ENCODE results near the gene WLS.

Gene WLS

DNA sequence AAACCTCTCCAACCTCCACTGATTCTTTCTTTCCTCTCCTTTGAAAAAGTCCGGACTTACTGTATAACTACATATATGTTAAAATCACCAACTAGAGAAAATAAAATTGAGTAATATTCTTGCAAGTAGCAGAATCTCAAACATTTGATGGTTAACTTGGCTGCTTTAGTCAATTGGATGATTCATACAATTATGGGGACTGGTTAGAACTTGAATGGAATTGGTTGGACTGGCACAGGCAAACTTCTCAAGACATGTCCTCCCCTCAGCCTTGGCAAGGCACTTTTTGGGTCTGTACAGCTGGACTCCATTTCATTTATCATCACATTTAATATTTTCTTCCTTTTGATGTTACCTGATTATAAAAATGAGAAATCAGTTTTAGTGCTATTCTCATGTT, 6.5 kb downstream of the WLS start:
- no peak for DNase-seq

DNA sequence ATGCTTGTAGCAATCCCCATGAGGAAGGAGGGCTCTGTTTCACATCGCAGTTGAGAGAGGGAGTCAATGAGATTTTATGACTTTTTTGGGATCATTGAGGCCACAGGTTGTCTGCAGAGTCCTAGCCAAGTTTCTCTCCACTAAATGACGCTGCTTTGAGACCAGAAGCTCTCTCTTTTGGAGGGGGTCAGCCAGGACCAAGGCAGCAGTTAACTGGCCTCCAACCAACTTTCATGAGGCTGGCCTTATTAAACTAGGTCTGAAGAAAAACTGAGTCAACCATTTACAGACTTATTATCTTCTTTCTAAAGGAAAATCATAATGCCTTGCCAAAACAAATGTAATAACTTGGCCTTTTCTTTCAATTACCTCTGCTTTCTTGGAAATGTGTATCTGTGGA, 8.6 kb downstream of the WLS start:
- DNase-seq = no peak

DNA sequence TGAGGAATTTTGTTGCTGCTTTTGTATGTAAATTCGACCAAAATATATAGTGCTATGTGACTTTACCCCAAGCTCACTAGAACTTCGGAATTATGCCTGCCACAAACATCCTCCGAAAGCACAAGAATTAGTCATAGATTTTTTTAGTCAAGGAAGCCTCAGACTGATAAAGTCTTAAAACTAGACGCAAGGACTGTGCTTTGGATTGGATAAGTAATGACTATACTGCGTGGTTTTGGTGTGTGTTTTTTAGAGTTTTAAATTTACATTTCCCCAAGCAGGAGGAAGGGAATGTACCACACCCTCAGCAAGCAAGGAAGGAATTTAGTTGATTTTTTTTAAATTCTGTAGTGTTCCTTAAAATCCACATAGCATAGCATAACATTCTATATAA, 10.3 kb downstream of the WLS start:
- no peak for DNase-seq

DNA sequence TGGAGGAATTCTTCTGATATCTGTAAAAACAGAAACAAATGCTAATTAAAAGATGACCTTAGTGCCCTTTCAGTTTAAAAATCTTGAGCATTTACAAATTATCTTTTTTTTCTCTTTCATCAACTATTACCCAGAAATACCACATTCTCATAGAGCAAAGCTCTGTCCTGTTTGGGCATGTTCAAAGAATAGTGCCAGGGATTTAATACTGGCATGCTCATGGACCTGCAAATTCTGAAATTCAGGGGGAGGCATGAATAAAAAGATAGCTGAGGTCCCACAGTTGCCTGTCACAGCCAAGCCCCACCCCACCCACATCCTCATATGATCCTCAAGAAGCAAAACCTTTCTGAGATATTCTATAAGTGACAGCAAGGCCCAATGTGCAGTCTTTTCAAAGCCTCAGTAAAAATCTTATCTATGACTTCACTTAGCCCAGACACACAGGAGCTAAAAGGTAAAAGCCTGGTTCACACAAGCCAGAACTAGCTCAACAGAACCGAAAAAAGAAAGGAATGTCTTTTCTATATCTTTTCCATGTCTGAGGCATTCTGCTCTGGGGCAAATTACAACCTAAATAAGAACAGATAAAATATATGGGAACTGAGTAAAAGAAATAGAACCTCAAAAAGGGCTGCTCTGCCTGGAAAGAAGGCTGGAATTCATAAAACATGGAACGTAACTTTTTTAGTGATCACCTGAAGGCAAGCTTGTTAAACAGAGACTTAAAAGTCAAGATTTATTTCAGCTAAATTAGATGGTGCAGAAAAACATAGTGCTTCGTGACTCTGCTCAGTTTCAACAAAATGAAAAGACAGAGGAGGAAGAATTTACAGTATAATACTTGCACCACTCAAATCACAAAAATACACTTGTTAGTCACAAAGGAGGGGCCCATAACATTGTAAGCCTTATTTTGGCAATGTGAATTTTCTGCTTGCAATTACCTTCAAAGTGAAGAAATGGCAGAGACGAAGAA, 11.0 kb downstream of the WLS start:
- DNase-seq = no peak

DNA sequence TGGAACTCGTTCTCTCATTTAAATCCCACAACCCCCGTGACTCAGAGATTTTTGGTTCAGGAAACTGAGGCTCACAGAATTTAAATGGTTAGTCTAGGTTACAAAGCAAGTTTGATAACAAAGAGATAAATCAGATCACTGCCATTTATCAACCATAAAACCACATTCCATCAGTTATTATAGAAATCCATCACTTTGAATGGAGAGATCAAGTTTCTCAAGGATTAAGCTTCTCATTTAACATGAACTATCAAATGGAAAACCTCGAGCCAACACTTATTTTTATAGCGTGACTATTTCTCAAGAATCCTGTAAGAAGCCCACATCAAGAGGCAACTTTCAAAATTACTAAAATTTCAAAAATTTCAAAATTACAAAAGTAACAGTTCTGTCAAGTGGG, 11.9 kb downstream of the WLS start:
- no peak for DNase-seq

DNA sequence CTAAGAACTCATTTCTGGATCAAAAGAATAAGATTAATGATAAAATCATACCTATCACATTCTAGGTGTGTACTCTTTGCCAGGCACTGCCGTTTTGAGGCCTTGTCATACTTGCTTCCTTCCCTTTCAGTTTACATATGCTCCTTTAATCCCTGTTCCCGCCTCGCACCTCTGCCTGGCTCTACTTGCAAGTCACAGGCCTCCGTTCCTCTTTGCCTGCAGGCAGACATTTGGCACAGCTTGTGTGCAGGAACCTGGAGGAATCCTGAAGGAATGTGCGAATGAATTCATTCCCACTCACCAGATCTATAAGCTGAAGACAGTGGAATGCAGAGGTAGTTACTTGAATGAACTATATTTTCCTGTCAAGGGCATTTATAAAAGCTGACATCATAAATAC, 13.8 kb downstream of the WLS start:
- no peak for DNase-seq

DNA sequence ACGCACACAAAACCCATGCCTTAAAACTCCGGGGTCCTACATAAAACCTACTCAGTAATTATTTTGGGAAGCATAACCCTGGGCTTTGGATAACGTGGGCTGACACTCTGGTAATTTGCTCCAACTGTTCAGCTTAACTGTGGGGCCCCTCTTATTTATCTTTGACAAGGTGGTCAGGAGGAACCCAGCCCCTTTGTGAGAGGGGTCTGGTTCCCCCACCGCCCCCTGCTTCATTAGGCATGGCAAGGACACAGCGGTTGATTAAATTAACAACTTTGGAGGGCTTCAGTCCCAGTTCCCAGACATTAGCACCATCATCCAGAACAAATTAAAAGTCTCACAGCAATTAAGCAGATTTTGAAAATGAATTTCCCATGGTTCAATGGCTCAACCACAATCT, 14.7 kb downstream of the WLS start:
- no peak for DNase-seq

DNA sequence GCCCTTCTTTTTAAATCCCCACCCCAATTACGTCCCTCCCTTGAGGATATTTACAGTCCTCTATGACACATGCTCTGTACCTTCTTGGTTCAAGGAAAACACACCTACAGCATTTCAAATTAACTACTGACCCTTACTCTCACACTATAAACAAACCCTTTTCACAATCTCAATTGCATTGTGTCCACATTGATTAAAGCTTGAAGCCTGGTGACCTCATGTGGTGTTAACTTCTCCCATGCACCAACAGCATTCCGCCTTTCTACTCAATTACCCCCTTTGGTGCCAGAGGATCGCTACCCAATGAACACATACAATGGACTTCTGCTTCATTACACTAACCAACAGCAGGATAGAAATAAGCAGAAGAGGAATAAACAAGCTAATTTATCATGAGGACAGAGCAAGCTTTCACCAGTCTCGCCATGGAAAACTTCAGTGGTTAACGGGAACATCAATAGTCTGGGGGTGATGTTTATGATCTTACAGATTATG, 15.2 kb downstream of the WLS start:
- no peak for DNase-seq

DNA sequence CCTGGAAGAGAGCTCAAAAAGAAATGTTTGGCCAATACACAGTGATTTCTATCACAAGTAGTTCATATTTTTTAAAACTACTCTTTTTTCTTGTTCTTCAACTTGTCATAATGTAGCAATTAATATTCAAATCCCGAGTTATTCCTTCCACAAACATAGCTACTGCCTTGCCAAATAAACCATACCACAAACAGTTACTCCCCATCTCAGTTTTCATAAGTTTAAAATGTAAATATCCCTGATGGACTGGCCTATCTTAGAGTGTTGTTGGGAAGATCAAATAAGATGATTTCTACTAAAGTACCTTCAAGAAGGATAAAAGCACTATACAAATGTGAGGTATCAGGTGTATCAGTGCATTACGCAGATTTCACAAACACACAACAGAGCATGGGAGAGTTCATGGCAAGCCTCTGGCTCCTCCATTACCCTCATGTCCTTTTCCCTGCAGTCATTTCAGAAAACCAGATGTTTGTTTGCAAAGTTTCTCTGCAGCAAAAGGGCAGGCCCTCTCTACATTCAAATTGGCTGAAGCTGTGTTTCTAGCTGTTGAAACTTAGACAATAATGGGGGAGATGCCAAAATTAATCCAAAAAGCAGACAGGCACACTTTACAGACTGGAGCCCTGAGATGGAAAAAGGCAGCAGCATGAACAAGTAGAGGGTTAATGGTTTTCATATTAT, 16.1 kb downstream of the WLS start:
- DNase-seq = no peak

DNA sequence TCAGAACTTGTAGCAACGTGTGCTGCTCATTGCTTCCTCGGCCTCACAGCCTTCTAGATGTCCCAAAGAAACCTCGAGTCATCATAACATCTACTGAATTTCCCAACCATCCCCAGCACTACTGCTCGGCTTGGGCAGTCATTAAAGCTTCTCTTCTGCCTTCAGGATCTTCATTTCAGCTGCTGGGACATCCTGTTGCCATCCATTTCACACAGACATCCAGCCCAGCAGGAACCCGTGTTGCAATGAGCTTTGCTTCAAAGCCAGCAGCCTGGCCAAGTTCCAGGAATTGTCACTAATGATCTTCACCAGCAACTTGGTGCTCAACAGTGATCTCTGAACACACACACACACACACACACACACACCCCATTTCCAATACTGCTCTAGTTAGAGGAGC, 18.5 kb downstream of the WLS start:
- no peak for DNase-seq

DNA sequence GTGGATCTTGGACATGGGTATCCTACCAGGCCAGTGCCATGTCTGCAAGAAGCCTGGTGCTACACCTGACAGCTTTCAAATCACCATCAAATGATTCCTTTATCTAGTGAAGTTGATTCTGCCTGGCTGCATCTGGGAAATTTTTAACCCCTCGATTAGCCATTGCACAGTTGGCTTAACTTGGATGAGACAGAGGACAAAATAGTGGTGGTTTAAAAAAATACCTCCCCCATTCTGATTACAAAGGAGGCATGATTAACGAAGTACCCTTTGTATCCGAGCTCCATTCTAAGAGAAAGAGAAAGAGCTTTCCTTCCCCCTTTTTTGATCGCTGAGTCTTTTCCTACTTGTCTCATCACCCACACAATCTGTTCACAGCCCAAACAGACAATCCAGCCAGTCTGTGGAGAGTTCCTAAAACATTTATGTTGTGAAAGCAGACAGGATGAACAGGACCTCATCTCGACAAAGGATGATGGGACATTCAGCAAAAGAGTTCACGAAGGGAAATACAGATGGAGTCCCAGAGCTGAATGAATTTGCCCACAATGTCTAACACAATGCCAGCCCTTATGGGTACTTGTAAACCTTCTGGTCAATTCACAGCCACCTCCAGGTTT, 20.5 kb downstream of the WLS start:
- DNase-seq = no peak

DNA sequence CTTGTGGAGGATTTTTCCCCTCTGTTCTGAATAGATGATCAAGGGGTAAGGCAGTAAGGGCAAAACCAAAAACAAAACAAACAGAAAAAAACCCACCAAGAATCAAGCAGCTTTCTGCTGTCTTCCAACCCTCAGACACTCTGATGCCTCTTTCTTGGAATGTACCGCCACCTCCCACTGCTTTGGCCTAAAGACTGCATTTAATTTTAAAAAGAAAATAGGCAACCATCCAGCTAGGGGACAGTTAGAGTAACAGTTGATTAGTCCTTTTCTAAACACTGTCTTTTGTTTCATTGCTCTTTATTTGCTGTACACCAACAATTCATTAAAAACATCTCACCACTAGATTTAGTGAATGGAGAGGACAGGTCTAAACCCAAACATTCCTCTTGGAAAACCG, 21.5 kb downstream of the WLS start:
- DNase-seq = no peak

DNA sequence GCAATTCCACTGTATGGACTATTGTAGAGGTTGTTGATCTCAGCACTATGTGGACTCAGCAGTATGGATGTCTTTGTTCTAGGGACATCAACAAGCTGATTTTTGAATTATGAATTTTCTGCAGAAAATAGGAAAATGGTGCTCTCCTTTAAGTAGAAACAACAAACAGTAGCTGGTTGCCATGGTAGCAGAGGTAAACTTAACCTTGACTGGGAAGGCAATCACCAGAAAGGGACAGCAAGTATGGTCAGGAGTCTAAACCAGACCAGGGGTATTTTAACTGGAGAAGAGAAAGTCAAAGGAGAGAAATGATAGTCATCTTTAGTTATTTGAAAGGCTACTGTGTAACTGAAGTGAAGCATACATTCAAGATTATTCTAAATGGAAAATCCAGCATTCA, 22.3 kb downstream of the WLS start:
- no peak for DNase-seq

DNA sequence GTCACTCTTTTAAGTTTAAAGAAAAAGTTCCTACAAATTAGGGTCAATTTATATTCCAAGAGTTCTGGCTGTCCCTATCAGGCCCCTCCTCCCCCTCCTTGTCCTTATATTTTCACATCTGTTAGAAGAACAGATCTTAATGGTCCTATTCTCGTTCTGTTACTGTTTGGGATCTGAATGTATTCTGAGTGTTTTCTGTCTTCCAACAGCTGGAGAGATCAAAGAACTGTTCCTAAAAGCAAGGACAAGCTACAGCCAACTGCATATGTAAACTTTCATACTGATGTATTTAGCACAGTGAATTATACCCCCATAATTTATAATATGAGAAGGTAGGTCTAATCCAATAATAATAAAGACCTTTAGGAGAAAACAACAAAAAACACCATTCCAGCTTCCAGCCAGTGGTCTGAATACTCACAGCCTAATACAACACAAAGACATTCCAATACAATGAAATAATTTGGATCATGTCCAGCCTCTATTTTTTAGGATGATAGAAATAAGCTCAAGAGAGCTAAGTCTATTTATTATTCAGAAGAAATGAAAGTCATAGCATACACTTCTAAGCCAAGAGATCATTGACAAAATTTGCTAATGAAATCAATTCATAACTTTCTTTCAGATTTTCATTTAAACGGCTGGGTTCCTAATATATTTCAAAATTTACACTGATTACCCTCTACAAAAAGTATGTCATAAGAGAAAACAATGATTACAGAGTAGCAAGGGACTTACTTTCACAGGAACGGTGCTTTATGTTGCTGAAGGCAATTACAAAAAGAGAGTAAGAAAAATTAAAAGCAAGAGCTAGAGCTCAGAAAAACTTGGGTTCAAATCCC, 25.3 kb downstream of the WLS start:
- no peak for DNase-seq

DNA sequence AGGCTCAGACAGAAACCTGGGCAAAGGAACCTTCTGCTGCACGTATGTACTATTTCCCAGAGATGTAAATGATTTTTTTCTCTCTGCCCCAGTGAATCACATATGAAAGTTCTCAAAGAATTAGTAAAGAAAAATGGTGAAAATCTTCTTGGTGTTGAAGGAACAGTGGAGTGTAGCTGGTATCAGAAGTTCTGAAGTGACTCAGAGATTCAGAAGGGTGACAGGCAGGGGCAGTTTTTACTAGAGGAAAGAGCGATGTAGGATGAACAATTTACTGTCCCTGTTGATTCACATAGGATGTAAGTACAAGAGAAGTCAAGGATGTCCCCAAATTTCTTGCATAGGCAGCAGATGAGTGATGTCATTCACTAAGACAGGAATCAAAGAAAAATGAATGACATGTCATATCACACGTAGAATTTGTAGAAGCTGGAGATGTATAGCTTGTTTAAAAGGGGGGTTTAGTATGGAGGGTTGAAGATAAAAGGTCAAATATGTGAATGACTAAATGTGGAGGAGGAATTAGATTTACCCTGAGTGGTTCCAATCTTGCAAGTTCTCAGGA, 26.4 kb downstream of the WLS start:
- DNase-seq = no peak

DNA sequence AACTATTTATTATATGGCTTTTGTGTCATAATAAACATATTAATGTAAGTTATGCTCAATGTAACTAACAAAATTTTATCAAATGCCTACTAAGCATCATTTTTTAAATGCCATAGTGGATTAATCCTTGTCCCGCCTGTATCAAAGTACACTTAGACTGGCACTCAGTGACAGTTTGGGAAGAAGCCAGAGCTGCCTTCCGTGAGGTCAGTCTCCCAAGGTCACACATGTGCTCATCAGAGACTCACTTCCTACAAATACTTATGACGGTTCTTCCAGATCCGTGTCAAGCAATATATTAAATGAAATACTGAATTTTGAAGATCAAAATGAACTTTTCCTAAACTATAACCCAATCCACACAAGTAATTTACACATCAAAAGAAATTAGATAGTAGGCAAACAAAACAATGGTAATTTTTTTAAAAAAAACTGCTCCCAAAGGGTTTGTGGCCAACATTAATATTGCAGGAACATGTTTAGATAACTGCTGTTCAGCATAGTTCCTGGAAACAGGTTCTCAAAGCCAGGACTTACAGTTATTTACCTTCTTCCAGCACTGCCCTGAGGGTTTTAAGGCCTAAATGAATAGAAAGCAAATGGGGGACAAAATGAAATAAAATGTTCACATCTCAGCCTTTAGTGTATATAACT, 27.2 kb downstream of the WLS start:
- no peak for DNase-seq

DNA sequence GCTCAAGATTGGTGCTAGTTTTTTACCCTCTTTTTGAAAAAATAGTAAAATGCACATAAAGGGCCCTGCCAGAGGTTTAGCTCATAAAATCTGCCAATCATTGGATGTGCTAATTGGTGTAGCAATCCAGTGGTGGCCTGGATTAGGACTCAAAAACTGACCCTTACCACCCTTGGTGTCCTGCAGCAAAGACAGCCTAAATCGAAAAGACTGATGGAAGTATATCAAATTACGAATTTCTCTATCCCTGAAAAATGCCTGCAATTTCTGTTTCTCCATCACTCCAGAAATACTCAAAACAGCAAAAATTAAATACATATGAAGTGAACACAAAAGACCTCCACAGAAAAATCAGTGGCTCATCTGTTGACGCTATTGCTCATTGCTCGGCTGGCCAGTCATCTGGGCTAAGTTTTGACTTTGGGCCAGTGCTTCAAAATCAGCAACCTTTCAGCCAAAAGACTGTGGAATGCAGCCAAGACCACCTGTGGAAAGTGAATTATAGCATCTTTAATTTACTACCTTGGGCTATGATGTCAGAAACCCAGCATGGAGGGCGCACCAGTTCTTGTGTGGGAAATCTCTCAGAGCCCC, 30.0 kb downstream of the WLS start:
- no peak for DNase-seq

DNA sequence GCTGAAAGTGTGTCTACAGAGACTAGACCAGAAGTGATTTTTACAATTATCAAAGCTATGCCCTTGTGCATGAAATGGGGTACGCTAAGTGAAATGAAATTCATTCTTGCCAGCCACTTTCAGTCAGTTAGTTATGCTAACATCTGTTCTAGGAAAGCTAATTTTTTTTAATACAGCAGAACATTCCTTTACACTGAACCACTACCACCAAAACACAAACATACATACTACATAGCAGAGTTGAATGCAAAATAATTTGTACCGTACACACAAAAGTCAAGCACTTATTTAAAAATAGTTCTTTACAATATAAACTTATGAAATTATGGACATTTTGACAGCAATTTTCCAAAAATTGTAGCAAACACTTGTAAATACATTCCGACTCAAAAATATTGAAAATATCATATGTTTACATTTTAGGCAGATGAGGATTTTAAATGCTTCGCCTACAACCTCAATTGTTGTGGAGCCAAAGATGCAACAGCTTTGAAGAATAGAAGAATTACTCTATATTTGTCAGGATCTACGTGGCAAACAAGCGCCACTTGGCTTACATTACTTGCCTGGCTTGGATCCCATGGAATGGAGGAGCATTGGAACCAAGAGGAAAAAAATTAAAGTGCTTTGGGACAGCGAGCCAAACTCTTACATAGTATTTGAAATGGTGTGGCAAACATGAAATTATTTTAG, 30.6 kb downstream of the WLS start:
- no peak for DNase-seq

DNA sequence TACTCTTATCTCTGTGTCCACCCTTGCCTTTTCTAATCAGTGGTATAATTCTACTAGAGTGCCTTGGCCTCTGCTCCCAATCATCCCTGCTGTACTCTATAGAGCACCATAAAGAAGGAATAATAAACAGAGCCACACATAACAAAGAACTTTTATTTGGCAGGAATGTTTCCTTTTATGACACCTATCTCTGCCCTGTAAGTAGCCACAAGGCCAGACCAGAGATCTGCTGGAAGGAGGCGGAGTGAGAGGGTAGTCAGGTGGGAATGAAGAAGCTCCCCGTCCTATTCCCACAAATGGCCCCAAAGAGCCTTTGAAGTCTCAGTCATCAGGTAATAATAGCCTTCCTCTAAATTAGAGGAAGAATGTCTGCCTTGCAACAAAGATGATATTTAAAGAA, 32.7 kb downstream of the WLS start:
- DNase-seq = no peak

DNA sequence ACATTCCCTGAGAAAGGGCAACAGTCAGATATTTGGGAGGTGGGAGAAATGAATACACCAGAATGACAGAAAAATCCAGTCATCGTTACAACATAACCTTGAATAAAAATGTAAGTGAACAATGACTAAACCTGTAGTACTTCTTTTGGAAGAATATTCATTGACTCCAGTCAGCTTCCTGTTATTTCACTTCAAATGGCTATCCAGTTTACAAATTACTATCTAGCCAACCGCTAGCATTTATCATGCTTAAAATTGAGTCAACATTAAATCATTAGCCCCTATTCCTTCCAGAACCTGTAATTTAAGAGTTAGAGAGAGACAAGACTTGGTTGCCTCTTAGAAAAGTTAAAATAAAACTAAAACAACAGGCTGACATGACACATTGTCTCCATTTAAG, 33.6 kb downstream of the WLS start:
- DNase-seq = no peak

DNA sequence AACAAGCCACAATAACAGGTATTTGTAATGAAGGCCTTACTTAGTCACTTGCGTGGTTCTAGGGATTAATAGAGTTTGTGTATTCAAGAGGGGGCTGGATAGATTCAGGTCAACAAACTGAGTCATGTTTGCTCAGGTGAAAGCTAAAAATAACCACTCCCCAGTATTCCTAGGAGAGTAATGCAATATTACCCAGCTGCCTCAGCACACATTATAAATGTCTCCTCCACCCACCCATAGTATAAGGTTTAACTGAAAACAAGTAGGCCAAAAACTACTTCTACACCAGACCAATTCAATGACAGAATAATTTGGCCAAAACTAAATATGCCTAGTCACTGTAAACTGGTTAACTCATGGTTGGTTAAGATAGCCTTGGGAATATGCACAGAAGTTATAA, 34.4 kb downstream of the WLS start:
- no peak for DNase-seq
